Muscle of back (tissue), 10 donors: Measurements from ENCODE around the gene ASTE1. TPM values are rescaled to one million over a fixed set of nuclear protein-coding genes. Genes with fewer than 3 reads are reported as not detected.

Experiments used
- polyA plus RNA-seq, 10 donors: library from polyadenylated mRNA; unstranded; fragments of 120-200 nt; gene quantifications; one replicate each; pipeline ENCODE4 v1.2.1, GENCODE V29; 2013; ENCODE audit not compliant: insufficient read length in 10 of 10

ASTE1 gene
- polyA plus RNA-seq, 10 donors: 5.8 to 10.7 (median 7.5) TPM

Other genes with a start within 250 kb of the ASTE1 start
- gene ATP2C1, start 132.7 kb downstream of the ASTE1 start, polyA plus RNA-seq: 10 to 100 TPM; 61.3 to 85.9 (median 72.3) TPM
- 1 to 10 TPM; 6.5 to 9.8 (median 8.2) TPM for gene NEK11, start 52 bp upstream of the ASTE1 start, polyA plus RNA-seq